SK-N-MC (cell line): Measurements from ENCODE around the gene FOXR1.

Source experiments
- DNase-seq: peaks from one replicate; pipeline ENCODE4 v3.0.0-alpha.2; 2011; ENCODE audit warnings: low read depth, low spot score
- H3K27ac ChIP-seq: fragments of 200-600 bp; sonication (generic); 2 replicates; pipeline ENCODE4 v1.5.1; 2016; ENCODE audit warnings: mixed run types
- H3K36me3 ChIP-seq: fragments of 200-600 bp; sonication (generic); 2 replicates; pipeline ENCODE4 v1.6.1; 2017; ENCODE audit warnings: antibody characterized with exemption, low read length, mixed read lengths; ENCODE audit not compliant: insufficient read depth
- H3K4me3 ChIP-seq: fragments of 200-600 bp; sonication (generic); 2 replicates; pipeline ENCODE4 v1.5.1; 2016
- H3K9ac ChIP-seq: fragments of 200-600 bp; sonication (generic); 2 replicates; pipeline ENCODE4 v1.8.0; 2017; ENCODE audit warnings: mixed run types, mixed read lengths; ENCODE audit not compliant: insufficient read length
- H3K9me3 ChIP-seq: fragments of 200-600 bp; sonication (generic); 2 replicates; pipeline ENCODE4 v1.6.1; 2017; ENCODE audit warnings: low read depth, mild to moderate bottlenecking, antibody characterized with exemption, low read length, moderate library complexity, mixed read lengths
- EZH2 ChIP-seq: fragments of 200-600 bp; sonication (generic); IDR thresholded peaks from one replicate; pipeline ENCODE4 v1.6.1; 2017; ENCODE audit warnings: antibody characterized with exemption
- FOXP2 ChIP-seq: optimal IDR thresholded peaks from 2 replicates; pipeline ENCODE3; 2011; ENCODE audit warnings: mild to moderate bottlenecking, moderate library complexity; ENCODE audit not compliant: insufficient read depth; ENCODE audit errors: extremely low read length, control extremely low read depth
- POLR2AphosphoS5 ChIP-seq: IDR thresholded peaks from 2 replicates; pipeline ENCODE4 v1.6.1; 2012; ENCODE audit warnings: mild to moderate bottlenecking, low read depth, low read length, borderline replicate concordance

Gene FOXR1

GRCh38 chr11:118928101-118928869 lies 43.3 kb upstream of the FOXR1 start:
- Histone ChIP-seq H3K9me3 (no peaks in the 10 kb centered on the region), H3K36me3 (no peaks in the 10 kb centered on the region), H3K27ac (no peak overlapping the region), H3K4me3 (peak overlapping the region; percentile 83), H3K9ac (peak overlapping the region; percentile 43)
- TF ChIP-seq FOXP2 (no peak), EZH2 (no peak), POLR2AphosphoS5 (no peak)
- no peak for DNase-seq

GRCh38 chr11:118928870-118929500 lies 42.6 kb upstream of the FOXR1 start:
- DNase-seq: no peak
- TF ChIP-seq POLR2AphosphoS5: no peak
- no peak for TF ChIP-seq EZH2
- no peak for TF ChIP-seq FOXP2
- H3K27ac ChIP-seq: 0 out of 2 replicates have a peak overlapping the region, but pooled peaks have one; percentile 19
- no peaks in the 10 kb centered on the region for H3K9me3 ChIP-seq
- no peaks in the 10 kb centered on the region for H3K36me3 ChIP-seq
- peak overlapping the region; percentile 43 for H3K9ac ChIP-seq
- peak overlapping the region; percentile 83 for H3K4me3 ChIP-seq

- H3K4me3 ChIP-seq: peak overlapping the region; percentile 83
- H3K36me3 ChIP-seq: no peaks in the 10 kb centered on the region
- TF ChIP-seq POLR2AphosphoS5 (peak; percentile 34; the same call in 1 of the 2 replicates), FOXP2 (no peak)
- DNase-seq: no peak
- H3K9ac ChIP-seq: peak overlapping the region; percentile 20
- H3K9me3 ChIP-seq: no peaks in the 10 kb centered on the region
- H3K27ac ChIP-seq: 0 out of 2 replicates have a peak overlapping the region, but pooled peaks have one; percentile 54
Observed at GRCh38 chr11:118929501-118930093, 42.0 kb upstream of the FOXR1 start.

- TF ChIP-seq EZH2: no peak
- TF ChIP-seq POLR2AphosphoS5: no peak
- no peak for TF ChIP-seq FOXP2
- peak overlapping the region; percentile 20 for H3K9ac ChIP-seq
- H3K27ac ChIP-seq: 0 out of 2 replicates have a peak overlapping the region, but pooled peaks have one; percentile 54
- peak overlapping the region; percentile 83 for H3K4me3 ChIP-seq
- DNase-seq: no peak
- no peaks in the 10 kb centered on the region for H3K9me3 ChIP-seq
- H3K36me3 ChIP-seq: no peaks in the 10 kb centered on the region
Observed at GRCh38 chr11:118930094-118930712, 41.4 kb upstream of the FOXR1 start.

GRCh38 chr11:118931571-118931970 lies 40.0 kb upstream of the FOXR1 start:
- TF ChIP-seq EZH2 (no peak), POLR2AphosphoS5 (no peak), FOXP2 (no peak)
- Histone ChIP-seq H3K9me3 (no peaks in the 10 kb centered on the region), H3K4me3 (no peak overlapping the region), H3K27ac (no peak overlapping the region), H3K36me3 (no peaks in the 10 kb centered on the region), H3K9ac (no peak overlapping the region)
- DNase-seq: no peak

- Histone ChIP-seq H3K27ac (no peak overlapping the region), H3K9ac (no peak overlapping the region)
- no peak for TF ChIP-seq FOXP2
- no peak for TF ChIP-seq POLR2AphosphoS5
- TF ChIP-seq EZH2: no peak
Observed at GRCh38 chr11:118933486-118933885, 38.1 kb upstream of the FOXR1 start.

GRCh38 chr11:118935376-118935775 lies 36.2 kb upstream of the FOXR1 start:
- no peaks in the 10 kb centered on the region for H3K36me3 ChIP-seq
- TF ChIP-seq FOXP2: no peak
- no peak for TF ChIP-seq EZH2
- no peak for TF ChIP-seq POLR2AphosphoS5
- H3K9ac ChIP-seq: no peak overlapping the region
- no peak overlapping the region for H3K27ac ChIP-seq
- DNase-seq: no peak
- no peaks in the 10 kb centered on the region for H3K9me3 ChIP-seq
- no peak overlapping the region for H3K4me3 ChIP-seq

More at GRCh38 chr11:118933486-118933885, 38.1 kb upstream of the FOXR1 start:
- Histone ChIP-seq H3K36me3 (no peaks in the 10 kb centered on the region), H3K4me3 (no peak overlapping the region), H3K9me3 (no peaks in the 10 kb centered on the region)
- no peak for DNase-seq

- no peaks in the 10 kb centered on the region for H3K9me3 ChIP-seq
- H3K36me3 ChIP-seq: no peaks in the 10 kb centered on the region
- no peak for DNase-seq
- H3K9ac ChIP-seq: no peak overlapping the region
- no peak overlapping the region for H3K27ac ChIP-seq
- H3K4me3 ChIP-seq: no peak overlapping the region
- no peak for TF ChIP-seq POLR2AphosphoS5
- no peak for TF ChIP-seq EZH2
- TF ChIP-seq FOXP2: no peak
Observed at GRCh38 chr11:118938491-118939403, 32.8 kb upstream of the FOXR1 start.
